Islet of Langerhans (tissue), 1 donor: ENCODE results near the gene SLX9.

Experiments
- FAIRE-seq: peaks from one replicate; lab custom pipeline; 2011; peaks lifted over from hg19 to GRCh38; lab: Jason Lieb, UNC

SLX9 gene, protein sequence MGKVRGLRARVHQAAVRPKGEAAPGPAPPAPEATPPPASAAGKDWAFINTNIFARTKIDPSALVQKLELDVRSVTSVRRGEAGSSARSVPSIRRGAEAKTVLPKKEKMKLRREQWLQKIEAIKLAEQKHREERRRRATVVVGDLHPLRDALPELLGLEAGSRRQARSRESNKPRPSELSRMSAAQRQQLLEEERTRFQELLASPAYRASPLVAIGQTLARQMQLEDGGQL

DNA sequence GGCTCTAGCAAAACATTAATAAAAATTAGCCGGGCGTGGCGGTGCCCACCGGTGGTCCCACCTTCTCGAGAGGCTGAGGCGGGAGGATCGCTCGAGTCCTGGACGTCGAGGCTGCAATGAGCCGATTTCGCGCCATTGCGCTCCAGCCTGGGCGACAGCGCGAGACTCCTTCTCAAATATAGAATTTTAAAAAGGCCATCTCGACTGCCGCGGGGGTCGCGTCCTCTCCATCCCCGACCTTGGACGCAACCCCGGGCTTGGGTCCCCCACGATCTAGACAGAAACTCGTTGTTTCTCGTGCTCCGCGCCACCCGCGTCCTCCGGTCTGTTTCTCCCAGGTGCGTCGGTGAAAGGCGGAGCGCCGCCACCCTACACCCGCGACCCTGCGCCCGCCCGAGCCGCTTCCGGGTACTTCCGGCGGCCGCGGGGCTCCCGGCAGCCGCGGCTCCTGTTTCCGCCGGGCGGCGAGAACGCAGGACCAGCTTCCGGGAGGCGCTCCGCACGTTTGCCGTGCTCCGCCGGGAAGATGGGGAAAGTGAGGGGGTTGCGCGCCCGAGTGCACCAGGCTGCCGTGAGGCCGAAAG, at the start of gene SLX9:
TSS of gene SLX9 (plus strand) at position 498 of the 584 bp plus-strand sequence. CDS start at position 527, 29 bp downstream.
- no peak for FAIRE-seq

DNA sequence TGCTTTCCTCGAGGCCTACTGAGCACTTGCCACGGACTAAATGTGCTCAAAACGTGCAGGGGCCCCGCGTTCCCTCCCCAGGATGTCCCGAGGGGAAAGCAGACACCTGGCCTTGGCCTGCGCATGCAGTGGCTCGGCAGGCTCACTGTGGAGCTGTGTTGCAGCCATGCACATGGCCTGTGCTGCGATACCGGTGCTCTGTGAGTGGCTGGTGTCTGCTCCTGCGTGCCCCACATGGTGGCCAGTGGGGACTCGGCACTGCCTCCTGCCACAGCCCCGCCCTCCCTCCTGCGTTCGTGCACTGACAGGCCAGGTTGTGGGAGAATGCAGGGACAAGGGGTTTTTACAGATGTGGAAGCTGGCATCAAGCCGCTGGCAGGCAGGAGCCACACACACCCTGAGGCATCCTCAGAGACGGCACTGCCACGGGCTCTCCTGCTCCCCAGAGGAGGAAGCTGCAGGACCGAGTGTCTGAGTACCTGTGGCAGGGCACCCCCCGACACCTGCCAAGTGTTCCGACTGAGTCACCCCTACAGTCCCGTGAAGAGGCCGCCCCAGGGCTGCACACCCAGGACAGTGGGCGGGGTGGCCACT, 49.4 kb upstream of the SLX9 start:
- FAIRE-seq, result no peak

DNA sequence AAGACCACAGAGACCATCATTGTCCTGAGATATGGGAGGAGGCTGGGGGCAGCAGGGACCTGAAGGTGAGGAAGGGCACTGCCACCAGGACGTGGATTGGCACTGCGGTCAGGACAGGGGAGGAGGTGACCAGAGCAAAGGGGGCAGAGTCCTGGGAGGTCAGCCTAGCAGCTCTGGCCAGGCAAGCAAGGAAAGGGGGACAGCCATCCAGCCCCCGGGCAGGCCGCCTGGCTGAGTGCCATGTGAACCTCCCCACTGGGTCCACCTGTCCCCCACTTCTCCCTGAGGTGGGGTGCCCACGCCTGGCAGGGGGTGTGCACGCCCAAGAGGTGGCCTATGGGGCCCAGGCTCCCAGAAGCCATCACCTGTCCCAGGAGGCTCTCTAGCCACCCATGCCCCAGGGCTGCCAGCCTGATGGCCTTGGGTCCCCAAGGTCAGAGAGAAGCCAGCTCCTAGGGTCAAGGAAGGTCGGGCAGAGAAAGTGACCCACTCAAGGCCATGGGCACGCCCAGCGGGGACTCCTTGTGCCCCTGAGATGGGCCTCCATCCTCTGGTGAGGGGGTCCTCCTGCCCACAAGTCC, 48.8 kb upstream of the SLX9 start:
- no peak for FAIRE-seq

DNA sequence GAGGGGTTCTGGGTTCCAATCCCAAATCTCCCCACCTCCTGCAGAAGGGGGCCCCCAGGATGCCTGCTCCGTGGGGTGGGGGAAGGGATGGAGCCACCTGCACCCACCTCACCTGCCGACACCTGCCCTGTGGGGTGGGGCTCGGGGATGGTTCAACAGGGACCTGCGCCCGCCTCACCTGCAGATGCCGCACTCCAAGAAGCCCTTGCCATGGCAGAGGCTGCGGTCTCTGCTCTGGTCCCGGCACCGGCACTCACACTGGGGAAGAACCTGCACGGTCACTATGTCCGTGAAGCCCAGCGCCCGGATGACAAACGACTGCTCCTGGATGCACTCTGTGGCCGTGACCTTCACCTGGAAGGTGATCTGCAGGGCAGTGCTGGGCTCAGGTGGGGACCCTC, 48.2 kb upstream of the SLX9 start:
- no peak for FAIRE-seq

DNA sequence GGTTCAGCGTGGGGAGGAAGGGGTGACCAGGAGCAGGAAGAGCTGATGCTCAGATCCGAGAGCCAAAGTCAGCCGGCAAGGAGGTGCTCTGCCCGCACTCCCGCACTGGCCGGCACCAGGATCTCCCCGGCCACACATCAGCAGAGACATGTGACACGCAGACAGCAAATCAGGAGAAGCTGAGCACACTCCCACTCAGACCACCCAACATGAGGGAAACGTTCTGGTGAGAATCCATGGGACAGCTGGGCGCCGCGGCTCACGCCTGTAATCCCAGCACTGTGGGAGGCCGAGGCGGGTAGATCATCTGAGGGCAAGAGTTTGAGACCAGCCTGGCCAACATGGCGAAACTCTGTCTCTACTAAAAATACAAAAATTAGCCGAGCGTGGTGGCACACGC, 47.7 kb upstream of the SLX9 start:
- FAIRE-seq, result no peak

DNA sequence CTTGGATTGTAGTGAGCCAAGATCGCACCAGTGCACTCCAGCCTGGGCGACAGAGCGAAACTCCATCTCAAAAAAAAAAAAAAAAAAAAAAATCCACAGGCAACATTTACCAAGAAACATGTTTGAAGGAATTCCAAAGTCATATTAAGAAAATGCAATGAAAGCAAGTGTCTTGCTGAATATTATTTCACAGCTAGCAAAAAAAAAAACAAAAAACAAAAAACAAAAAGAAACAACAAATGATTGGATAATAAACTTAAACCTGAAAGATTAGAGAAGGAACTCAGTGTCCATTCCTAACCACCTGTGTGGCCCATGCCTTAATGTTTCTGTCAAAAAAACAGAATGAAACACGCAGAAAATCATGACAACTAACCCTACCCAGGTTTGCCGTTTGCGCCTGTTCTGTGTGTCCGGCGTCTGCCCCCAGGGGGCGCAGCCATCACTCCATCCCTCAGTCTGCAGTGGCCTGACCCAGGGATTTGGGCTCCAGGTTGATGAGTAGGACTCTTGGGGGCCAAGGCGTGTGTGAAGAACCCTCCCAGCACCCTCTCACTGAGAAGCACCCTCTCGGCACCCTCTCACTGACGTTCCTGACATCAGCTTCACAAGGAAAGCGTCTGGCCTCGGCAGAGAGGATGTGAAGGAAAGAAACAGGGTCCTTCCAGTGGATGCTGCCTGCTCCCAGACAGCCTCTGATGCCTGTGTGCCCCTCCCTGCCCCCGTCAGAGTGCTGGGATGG, 47.1 kb upstream of the SLX9 start:
- FAIRE-seq, result no peak

DNA sequence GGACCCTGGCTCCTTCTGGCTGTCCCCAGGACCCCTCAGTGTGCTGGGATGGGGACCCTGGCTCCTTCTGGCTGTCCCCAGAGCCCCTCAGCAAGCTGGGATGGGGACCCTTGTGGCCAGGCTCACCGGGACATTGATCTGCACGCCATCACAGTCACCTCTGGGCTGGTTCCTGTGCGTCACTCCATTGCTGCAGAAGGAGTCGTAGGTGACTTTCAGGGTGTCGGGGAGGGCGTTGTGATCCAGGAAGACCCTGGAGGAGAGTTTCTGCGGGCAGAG, 46.6 kb upstream of the SLX9 start:
- FAIRE-seq, result no peak

DNA sequence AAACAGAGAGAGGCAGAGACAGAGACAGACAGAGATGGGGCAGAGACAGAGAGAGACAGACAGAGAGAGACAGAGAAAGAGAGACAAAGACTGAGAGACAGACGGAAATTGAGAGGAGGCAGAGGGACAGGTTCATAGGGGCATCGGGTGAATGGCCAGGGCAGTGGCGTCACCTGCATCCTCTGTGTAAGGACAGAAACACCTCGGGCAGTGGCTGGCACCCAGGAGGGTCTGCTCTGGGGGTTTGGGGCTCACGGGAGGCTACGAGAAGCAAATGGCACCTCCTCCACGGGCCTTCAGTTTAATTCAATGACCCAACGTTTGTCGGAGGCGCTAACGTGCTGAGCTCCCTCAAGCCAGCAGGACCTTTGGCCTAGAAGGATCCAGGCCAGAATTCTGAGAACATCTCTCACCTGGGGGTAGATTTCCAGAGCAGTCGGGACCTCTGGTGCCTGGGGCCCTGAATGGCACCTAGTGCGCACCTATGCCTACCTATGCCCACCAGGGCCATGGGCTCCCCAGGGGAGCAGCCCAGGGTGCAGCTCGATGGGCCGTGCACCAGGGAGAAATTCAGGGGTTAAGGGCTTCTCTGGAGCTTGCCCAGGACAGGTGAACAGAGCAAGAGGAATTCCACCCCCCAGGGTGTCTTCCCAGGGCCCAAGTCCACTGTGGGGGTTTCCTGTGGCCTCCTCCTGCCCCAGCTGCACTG, 45.7 kb upstream of the SLX9 start:
- FAIRE-seq, result no peak

DNA sequence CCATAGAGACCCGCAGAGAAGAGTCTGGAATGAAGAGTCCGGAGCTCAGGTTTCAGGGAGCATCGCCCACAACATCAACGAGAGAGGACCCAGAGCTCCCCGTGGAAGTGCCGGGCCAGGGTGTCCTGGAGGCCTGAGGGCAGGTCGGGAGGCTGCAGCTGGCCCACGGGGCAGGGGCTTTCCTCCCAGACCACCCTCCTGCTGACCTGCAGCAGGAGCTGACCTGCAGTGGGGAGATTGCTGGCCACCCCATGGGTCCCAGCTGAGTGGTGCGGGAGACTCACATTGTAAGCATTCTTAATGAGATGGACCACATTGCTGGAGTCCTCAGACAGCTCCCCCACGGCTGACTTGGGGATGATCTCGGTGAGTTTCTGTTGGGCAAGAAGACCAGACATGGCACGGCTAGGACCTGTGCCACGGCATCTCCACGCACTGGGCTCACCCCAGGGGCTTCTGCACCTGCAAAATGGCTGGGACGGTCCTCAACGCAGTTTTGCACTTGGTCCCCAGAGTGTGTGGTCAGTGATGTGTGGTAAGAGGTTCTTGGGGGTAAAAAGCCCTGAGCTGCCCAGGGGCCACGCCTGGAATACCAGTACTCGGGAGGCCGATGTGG, 45.0 kb upstream of the SLX9 start:
- no peak for FAIRE-seq

DNA sequence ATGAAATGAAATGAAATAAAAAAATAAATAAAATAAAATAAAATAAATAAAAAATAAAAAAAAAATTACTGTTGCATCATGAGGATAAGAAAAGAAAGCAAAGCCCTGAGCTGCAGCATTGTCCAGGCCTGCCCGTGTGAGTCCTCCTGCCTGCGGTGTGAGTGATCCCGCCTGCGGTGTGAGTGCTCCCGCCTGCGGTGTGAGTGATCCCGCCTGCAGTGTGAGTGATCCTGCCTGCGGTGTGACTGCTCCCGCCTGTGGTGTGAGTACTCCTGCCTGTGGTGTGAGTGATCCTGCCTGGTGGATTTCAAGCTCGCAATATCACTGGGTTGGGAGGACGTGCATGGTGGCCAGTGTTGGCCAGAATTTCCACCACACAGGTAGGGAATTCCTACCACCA, 44.0 kb upstream of the SLX9 start:
- FAIRE-seq, result no peak

DNA sequence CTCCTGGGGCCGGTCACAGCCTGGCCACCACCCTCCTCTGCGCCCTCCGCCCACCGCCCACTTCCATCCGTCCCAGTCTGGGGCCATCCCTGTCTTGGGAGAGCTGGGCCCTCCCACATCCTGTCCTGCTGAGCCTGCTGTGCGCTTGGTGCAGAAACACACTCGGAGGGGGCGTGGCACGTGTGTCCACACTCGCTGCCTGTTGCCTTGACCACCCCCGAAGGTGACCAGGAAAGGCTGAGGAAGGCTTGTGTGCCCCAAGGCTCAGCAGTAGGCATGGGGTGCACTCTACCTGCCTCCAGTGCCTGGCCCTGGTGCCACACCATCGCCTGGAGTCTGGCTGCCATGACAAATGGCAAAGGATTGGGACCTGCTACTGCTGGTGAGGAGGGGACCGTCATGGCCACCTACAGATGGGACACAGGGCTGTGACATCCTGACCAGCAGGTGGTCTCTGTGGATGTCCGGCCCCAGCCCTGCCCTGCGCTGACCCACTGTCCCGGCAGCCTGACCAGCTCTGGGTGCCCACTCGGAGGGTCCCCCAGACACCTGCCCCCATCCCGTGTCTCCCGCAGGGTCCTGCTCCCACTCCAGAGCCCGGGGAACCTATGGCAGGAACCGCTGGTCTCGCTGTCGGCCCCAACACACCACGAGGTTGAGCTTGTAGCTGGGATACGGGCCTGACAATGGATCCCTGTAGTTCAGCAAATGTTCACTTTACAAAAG, 43.1 kb upstream of the SLX9 start:
- no peak for FAIRE-seq

DNA sequence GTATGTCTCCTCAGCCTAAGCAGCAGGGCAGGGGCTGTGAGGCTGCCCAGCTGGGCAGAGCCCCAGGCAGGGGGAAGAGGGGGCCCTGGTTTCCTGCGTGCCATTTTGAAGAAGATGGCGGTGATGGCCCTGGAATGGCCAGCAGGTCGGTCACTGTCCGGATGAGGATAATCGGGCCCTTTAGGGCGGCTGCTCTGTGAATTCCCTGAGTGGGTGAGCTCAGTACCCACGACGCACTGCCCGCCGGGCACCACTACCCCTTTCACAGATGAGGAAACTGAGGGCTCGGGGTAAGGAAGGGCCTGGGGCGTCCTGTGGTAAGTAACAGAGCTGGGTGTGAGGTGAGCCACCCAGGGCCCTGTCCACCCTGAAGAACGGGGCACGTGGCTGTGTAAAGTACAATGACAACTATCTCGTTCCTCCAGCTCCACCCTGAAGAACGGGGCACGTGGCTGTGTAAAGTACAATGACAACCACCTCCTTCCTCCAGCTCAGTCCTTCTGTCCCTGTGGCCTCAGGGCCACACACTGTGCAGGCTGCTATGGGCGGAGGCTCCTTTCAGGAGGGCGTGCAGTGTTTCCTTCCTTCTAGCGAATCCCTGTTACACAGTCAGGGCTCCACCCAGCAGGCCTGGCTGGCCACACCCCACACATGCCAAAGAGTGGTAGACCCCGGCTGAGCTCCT, 42.4 kb upstream of the SLX9 start:
- FAIRE-seq, result no peak

DNA sequence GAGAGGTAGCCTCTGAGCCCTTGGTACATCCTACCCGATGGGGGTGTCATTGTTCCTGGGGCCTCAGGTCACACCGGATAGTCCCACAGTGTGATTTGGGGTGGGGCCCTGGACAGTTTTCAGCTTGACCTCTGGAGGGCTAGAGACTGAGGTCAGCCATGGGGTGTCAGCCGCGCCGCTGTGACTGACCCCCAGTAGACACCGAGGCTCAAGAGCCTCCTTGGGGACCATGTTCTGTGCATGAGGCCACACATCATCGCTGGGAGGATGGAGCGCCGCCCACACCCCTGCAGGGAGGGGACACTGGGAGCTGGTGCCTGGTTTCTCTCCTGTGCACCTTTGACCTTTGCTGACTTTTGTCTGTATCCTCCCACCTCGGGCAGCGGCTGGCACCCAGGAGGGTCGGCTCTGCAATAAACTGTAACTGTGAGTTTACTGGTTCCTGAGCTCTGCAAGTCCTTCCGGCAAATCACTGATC, 41.8 kb upstream of the SLX9 start:
- FAIRE-seq, result no peak

DNA sequence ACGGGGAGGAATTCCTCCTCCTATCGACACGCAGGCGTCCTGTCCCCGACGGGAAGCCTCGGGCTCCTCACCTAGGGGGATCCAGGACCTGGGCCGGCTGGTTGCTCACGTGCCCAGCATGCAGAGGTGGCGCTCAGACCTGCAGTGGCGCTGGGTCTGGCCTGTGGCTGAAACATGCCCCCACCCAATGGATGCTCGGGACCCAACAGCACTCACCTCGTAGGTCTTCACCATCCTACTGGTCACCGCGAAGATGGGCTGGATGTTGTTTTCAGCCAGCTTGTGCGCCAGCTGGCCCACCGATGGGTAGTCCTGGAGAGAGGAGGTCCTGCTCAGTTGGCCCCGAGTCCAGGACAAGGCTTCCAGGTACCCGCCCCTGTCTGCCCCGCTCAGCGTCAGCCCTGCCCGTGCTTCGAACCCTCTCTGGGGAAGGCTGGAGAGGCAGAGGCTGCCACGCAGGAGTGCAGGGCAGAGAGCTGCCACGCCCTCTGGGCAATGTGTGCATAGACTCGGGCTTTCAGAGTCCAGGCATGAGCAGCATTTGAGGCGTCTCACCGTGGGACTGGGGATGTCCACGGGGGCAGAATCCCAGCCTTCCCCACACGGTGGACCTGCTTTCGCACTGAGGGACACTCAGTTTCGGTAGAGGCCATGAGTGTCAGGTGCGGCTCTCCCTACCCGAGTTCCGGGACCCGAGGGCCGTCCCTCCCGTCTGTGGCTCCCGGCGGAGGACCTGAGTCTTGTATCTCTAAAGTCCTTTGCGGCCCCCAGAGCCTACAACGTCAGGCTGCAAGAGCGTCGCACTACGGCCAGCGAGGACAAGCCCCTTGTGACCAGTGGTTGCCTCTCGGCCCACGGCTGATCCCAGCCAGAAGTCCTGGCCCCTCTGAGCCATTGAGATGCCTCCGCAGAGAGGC, 40.7 kb upstream of the SLX9 start:
- FAIRE-seq, result no peak

DNA sequence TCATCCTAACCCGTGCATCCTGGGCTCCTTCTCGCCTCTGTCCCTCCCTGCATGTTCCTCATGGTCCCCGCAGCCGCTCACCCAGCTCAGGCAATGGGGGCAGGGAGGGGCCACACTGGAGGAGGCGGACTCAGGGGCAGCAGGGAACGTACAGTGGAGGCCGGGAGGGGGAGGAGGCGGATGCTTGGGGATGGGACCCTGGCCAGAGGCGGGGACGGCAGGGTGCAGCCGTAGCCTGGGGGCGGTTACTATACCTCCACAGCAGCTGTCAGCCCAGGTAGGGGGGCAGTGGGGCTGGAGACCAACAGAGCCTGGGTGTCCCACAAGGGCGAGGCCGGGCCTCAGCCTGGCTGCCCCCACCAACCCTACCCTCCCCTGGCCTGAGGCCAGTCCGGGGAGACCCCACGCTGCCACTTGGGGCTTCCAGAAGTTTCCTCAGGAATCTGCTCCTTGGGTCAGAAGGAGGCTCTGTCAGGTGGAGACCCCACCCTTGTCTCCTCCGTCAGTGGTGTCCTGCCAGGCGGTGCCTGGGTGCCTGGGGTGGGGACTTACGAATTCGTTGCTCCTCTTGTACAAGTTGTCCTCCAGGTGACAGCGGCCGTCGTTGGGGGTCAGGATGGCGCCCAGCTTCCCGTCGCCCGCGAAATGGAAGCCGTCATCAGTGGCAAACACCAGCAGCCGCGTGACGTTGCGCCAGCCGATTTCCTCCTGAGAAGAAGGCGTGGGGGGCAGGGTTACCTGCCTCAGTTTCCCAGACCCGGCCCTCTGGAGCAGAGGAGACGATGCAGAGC, 39.9 kb upstream of the SLX9 start:
- FAIRE-seq, result no peak

DNA sequence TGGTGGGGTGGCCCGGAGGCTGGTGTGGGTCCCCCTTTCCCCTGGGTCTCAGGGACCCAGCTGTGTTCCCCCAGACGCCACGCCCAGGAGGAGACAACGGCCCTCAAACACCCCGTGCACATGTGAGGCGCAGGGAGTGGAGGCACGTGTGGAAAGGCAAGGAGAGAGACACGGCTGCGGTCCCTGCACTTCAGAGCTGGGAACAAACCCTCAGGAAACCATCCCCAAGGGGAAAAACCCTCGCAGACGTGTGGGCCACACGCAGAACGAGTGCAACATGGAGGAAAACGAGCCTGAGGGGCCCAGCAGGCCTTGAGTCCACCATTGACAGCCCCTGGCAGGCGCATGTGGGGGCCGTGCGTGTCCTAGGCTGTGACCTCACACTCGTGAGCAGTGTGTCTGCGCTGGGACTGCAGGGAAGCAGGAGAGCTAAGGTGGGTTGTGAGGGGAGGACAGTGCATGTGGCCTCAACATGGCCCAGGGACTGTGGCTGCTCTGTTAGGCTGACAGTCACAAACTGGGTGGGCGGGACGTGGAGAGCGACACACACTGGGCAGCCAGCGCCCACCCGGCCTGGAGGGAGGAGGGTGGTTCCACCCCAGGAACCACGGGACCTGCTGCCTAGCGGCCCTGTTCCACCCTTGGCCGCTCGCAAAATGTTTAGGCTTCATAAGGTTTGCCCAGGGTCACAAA, 39.1 kb upstream of the SLX9 start:
- FAIRE-seq, result no peak

DNA sequence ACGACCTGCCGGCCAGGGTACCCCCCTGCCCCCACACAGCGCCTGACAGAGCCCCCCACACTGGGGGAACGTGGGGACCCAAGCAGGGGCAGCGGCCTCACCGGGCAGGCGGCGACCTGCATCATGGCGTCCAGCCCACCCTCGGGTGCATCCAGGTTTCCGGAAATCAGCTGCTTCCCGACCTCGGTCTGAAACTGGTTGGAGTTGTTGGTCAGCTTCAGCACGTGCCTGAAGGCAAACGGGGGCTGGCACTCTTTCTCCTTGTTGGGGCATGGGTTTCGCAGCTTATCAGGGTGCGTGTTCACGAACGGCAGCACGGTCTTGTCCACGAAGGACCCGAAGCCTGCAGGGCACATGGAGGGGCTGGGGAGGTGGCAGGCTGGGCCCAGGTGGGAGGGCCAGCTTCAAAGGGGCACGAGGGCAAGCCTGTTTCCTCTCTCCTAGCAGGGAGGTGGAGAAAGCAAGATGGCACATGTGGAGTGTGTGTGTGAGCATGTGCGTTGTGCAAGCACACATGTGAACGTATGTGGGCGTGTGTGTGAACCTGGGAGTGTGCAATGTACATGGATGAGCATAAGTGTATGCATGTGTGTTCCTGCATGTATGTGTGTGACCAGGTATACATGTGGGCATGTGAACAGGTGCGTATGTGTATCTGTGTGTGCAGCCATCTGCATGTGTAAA, 38.3 kb upstream of the SLX9 start:
- no peak for FAIRE-seq
